HG02642 (cell line): ENCODE measurements around the gene SAMD4A.
A peak's percentile ranks its signal among the peaks of the same experiment; 100 is the strongest.

Experiments
- ATAC-seq: cut with Tn5 transposase; IDR thresholded peaks from one replicate; pipeline ENCODE4 v1.9.1; 2021; ENCODE audit warnings: mild to moderate bottlenecking; ENCODE audit not compliant: unreplicated experiment, poor library complexity

The SAMD4A gene

GRCh38 chr14:54697803-54698202, 130.9 kb downstream of the SAMD4A start:
- ATAC-seq: no peak

GRCh38 chr14:54698501-54698900, 131.6 kb downstream of the SAMD4A start:
- no peak for ATAC-seq

- ATAC-seq: no peak
These were observed 132.1 kb downstream of the SAMD4A start for GRCh38 chr14:54698966-54699530.

- no peak for ATAC-seq
These were observed 132.8 kb downstream of the SAMD4A start for GRCh38 chr14:54699735-54700134.

- ATAC-seq: no peak
These were observed 133.8 kb downstream of the SAMD4A start for GRCh38 chr14:54700717-54701116.

GRCh38 chr14:54702014-54702491, 135.1 kb downstream of the SAMD4A start:
- no peak for ATAC-seq

- ATAC-seq: no peak
These were observed 135.6 kb downstream of the SAMD4A start for GRCh38 chr14:54702492-54702891.

GRCh38 chr14:54703082-54703481, 136.2 kb downstream of the SAMD4A start:
- no peak for ATAC-seq

GRCh38 chr14:54703724-54704123, 136.8 kb downstream of the SAMD4A start:
- no peak for ATAC-seq

GRCh38 chr14:54704768-54705167, 137.8 kb downstream of the SAMD4A start:
- no peak for ATAC-seq

- no peak for ATAC-seq
These were observed 139.8 kb downstream of the SAMD4A start for GRCh38 chr14:54706769-54707168.

GRCh38 chr14:54708161-54708560, 141.2 kb downstream of the SAMD4A start:
- ATAC-seq: no peak

- ATAC-seq: no peak
These were observed 142.1 kb downstream of the SAMD4A start for GRCh38 chr14:54708982-54709381.

GRCh38 chr14:54709444-54709843, 142.5 kb downstream of the SAMD4A start:
- ATAC-seq: peak; percentile 73

- ATAC-seq: no peak
These were observed 142.9 kb downstream of the SAMD4A start for GRCh38 chr14:54709867-54710266.

- no peak for ATAC-seq
These were observed 144.4 kb downstream of the SAMD4A start for GRCh38 chr14:54711312-54711711.

GRCh38 chr14:54711812-54712464, 145.0 kb downstream of the SAMD4A start:
- ATAC-seq: no peak

GRCh38 chr14:54712465-54713200, 145.7 kb downstream of the SAMD4A start:
- no peak for ATAC-seq

- ATAC-seq: no peak
These were observed 146.5 kb downstream of the SAMD4A start for GRCh38 chr14:54713379-54713778.

- no peak for ATAC-seq
These were observed 148.3 kb downstream of the SAMD4A start for GRCh38 chr14:54715239-54715638.

GRCh38 chr14:54715811-54716210, 148.9 kb downstream of the SAMD4A start:
- no peak for ATAC-seq
